CD1c-positive myeloid dendritic cell (primary cell): Measurements from ENCODE around the gene PLAAT3.
"Not testable (repeated sequence)": the region's sequence is repeated elsewhere in the genome, so short reads cannot be mapped to it uniquely, and the experiment has no call there.

Experiments
- DNase-seq: peaks from one replicate; pipeline ENCODE4 v3.0.0-alpha.2; 2016; ENCODE audit errors: extremely low spot score

Gene PLAAT3

GRCh38 chr11:63614136-63614671 is at the start of gene PLAAT3:
Gene PLAAT3, minus strand, starts transcription at chr11:63614433. Its CDS starts 419 bp downstream, at chr11:63614014.
- peak; percentile 69 for DNase-seq

- DNase-seq, result no peak
These were observed 49.6 kb upstream of the PLAAT3 start for GRCh38 chr11:63663809-63664208.

GRCh38 chr11:63660972-63661371 is 46.7 kb upstream of the PLAAT3 start:
- no peak for DNase-seq

GRCh38 chr11:63652671-63653070 is 38.4 kb upstream of the PLAAT3 start:
- DNase-seq, result no peak

- no peak for DNase-seq
These were observed 29.0 kb upstream of the PLAAT3 start for GRCh38 chr11:63643205-63643604.

GRCh38 chr11:63641727-63642126 is 27.5 kb upstream of the PLAAT3 start:
- DNase-seq, result no peak

- DNase-seq, result peak; percentile 30
These were observed 25.1 kb upstream of the PLAAT3 start for GRCh38 chr11:63639199-63639832.

GRCh38 chr11:63638436-63638835 is 24.2 kb upstream of the PLAAT3 start:
- DNase-seq, result not testable (repeated sequence)

- DNase-seq, result peak; percentile 84
These were observed 21.7 kb upstream of the PLAAT3 start for GRCh38 chr11:63635762-63636465.

GRCh38 chr11:63629426-63629825 is 15.2 kb upstream of the PLAAT3 start:
- DNase-seq, result no peak

- DNase-seq, result no peak
These were observed 9.4 kb upstream of the PLAAT3 start for GRCh38 chr11:63623513-63624140.

GRCh38 chr11:63622323-63622722 is 8.1 kb upstream of the PLAAT3 start:
- no peak for DNase-seq

GRCh38 chr11:63621071-63621470 is 6.8 kb upstream of the PLAAT3 start:
- peak; percentile 95 for DNase-seq

GRCh38 chr11:63619967-63620366 is 5.7 kb upstream of the PLAAT3 start:
- peak; percentile 47 for DNase-seq

- DNase-seq, result peak; percentile 35
These were observed 3.5 kb upstream of the PLAAT3 start for GRCh38 chr11:63617686-63618085.

- no peak for DNase-seq
These were observed 2.7 kb upstream of the PLAAT3 start for GRCh38 chr11:63616953-63617352.

GRCh38 chr11:63613517-63614135 is 607 bp downstream of the PLAAT3 start:
- no peak for DNase-seq

- no peak for DNase-seq
These were observed 2.1 kb downstream of the PLAAT3 start for GRCh38 chr11:63612181-63612580.

GRCh38 chr11:63611395-63611747 is 2.9 kb downstream of the PLAAT3 start:
- no peak for DNase-seq

GRCh38 chr11:63610604-63611394 is 3.4 kb downstream of the PLAAT3 start:
- peak; percentile 81 for DNase-seq

GRCh38 chr11:63609971-63610580 is 4.2 kb downstream of the PLAAT3 start:
- DNase-seq, result no peak
